Activated CD4-positive, alpha-beta T cell treated with anti-CD3 and anti-CD28 coated beads for 36 hours (primary cell): Measurements from ENCODE around the gene LDOC1. TPM values are rescaled to one million over a fixed set of nuclear protein-coding genes. Genes with fewer than 3 reads are reported as not detected.
A peak's percentile ranks its signal among the peaks of the same experiment; 100 is the strongest.
"Not testable (repeated sequence)": the region's sequence is repeated elsewhere in the genome, so short reads cannot be mapped to it uniquely, and the experiment has no call there.

Source experiments
- ATAC-seq: fragments of 200-7000 bp; cut with Tn5 transposase; one replicate; pipeline ENCODE4 v1.10.0; 2021; ENCODE audit warnings: mild to moderate bottlenecking, moderate library complexity
- CTCF ChIA-PET: fragments of 350-600 bp; sonication (Branson Sonifier 250); formaldehyde crosslinking; loops from one replicate; lab custom pipeline; 2021; ENCODE audit warnings: antibody characterized with exemption; lab: Charles Lee
- POLR2A ChIA-PET: fragments of 350-600 bp; sonication (Branson Sonifier 250); formaldehyde crosslinking; loops from one replicate; lab custom pipeline; 2021; ENCODE audit warnings: antibody characterized with exemption, inconsistent platforms; lab: Charles Lee
- DNase-seq: peaks from one replicate; pipeline ENCODE4 v3.0.0-alpha.2; 2020
- H3K27ac Mint-ChIP-seq: one replicate; pipeline ENCODE4 v1.8.0; 2021; ENCODE audit warnings: mixed read lengths
- H3K27me3 Mint-ChIP-seq: one replicate; pipeline ENCODE4 v1.8.0; 2021; ENCODE audit warnings: mixed read lengths
- H3K36me3 Mint-ChIP-seq: one replicate; pipeline ENCODE4 v1.8.0; 2021; ENCODE audit warnings: low read depth, mixed read lengths
- H3K4me1 Mint-ChIP-seq: one replicate; pipeline ENCODE4 v1.8.0; 2021; ENCODE audit warnings: mixed read lengths
- H3K4me3 Mint-ChIP-seq: one replicate; pipeline ENCODE4 v1.8.0; 2021; ENCODE audit warnings: mild to moderate bottlenecking, moderate library complexity, mixed read lengths
- H3K9me3 Mint-ChIP-seq: one replicate; pipeline ENCODE4 v1.8.0; 2021; ENCODE audit warnings: low read depth, mixed read lengths
- intact Hi-C, 2 experiments: fragments of 100-400 bp; cut with DNase I in 1 of 2; cut with micrococcal nuclease in 1 of 2; formaldehyde crosslinking; loops; one replicate each; pipeline versions ENCODE4 v1.14.2 to v1.15.1; 2022 to 2024; cut with DNase I, micrococcal nuclease
- total RNA-seq, 2 experiments: library from RNA; stranded (reverse); gene quantifications; one replicate each; pipeline ENCODE4 v1.2.3, GENCODE V29; 2021

Gene LDOC1
- total RNA-seq: 1 to 10 TPM; 5.3 to 6.0 TPM

- peak within 1 kb of the TSS; percentile 51 for H3K27ac Mint-ChIP-seq
- H3K9me3 Mint-ChIP-seq: no peaks in the 10 kb centered on the region
- intact Hi-C loops: no loop called here
- H3K4me1 Mint-ChIP-seq: peaks cover 7% of the 10 kb centered on the region
- peaks cover 2% of the 10 kb centered on the region for H3K27me3 Mint-ChIP-seq
- peak within 1 kb of the TSS; percentile 76 for H3K4me3 Mint-ChIP-seq
- ChIA-PET POLR2A (no interaction called here), CTCF (no interaction called here)
- DNase-seq: peak; percentile 86
- peak; percentile 90 for ATAC-seq
- H3K36me3 Mint-ChIP-seq: no peaks in the 10 kb centered on the region
These were observed at the start of gene LDOC1 for GRCh38 chrX:141176586-141177451. Gene LDOC1 (minus strand): TSS chrX:141177129. CDS start chrX:141177021, 108 bp downstream.

DNA sequence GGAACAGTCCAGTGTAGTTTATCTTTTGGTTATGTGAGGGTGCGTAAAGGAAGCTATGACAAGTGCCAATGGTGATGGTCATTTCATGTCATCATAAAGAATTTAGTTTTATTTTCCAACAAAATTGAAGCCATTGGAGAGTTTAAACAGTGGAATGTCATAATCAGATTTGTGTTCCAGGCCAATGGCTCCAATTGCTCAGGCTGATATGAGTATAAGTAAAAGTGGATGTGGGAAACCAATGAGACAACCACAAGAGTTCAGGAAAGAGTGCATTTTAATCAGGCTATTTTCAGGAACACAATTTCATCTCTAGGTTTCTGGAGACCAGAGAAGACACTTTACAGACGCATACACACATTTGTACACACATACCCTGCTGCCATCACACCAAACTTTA, 44.7 kb upstream of the LDOC1 start:
- no peaks in the 10 kb centered on the region for H3K36me3 Mint-ChIP-seq
- ATAC-seq (no peak), DNase-seq (no peak)
- no peak overlapping the region for H3K4me3 Mint-ChIP-seq
- ChIA-PET POLR2A (no interaction called here), CTCF (no interaction called here)
- no peaks in the 10 kb centered on the region for H3K4me1 Mint-ChIP-seq
- H3K9me3 Mint-ChIP-seq: no peaks in the 10 kb centered on the region
- H3K27ac Mint-ChIP-seq: no peak overlapping the region
- no peaks in the 10 kb centered on the region for H3K27me3 Mint-ChIP-seq
- intact Hi-C loops: no loop called here

DNA sequence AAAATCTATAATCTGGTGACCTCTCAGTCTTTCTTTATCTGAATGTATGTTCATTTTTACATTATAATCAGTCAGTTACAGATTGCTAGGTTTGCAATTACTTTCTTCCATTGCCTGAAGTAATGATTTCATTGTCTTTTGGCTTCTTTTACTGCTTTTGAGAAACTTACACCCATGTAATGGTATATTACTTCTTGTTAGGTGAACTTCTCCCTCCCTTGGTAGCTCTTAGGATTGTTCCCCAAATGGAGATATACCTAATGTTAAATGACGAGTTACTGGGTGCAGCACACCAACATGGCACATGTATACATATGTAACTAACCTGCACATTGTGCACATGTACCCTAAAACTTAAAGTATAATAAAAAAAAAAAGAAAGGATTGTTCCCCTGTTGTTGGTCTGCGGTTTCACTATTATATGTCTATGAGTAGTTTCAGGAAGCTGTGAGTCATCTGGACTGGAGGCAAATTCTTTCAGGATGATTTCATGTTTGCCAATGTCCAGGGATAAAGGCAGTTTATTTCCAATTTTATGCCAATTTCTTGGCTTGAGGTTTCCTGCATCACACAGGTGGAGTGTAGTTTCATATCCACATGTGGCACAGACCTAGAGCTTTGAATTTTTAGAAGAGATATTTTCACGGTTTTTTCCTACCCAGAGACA, 43.5 kb upstream of the LDOC1 start:
- no peaks in the 10 kb centered on the region for H3K9me3 Mint-ChIP-seq
- no peaks in the 10 kb centered on the region for H3K4me1 Mint-ChIP-seq
- ATAC-seq (no peak), DNase-seq (no peak)
- H3K27me3 Mint-ChIP-seq: no peaks in the 10 kb centered on the region
- intact Hi-C loops: no loop called here
- POLR2A ChIA-PET: no interaction called here
- H3K4me3 Mint-ChIP-seq: no peak overlapping the region
- no peaks in the 10 kb centered on the region for H3K36me3 Mint-ChIP-seq
- CTCF ChIA-PET: no interaction called here
- H3K27ac Mint-ChIP-seq: no peak overlapping the region

DNA sequence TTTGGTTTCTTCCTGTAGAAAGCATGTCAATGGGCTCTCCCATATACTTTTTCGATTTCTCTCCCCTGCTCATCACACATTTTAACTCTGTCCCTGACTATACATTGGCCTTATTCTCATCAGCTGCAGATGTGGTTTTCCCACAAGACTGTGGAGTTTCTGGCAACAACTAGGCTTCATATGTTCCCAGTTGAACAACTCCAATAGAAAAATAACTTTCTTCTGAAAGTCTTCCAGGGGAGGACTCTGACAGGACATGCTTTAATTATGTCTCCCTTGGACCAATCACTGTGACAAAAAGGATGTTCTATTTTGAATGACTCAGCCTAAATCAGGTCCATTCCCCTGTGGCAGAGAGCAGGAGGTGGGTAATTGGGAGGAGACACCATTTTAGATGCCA, 37.3 kb upstream of the LDOC1 start:
- H3K9me3 Mint-ChIP-seq: no peaks in the 10 kb centered on the region
- no peak for DNase-seq
- H3K36me3 Mint-ChIP-seq: no peaks in the 10 kb centered on the region
- H3K4me3 Mint-ChIP-seq: no peak overlapping the region
- H3K4me1 Mint-ChIP-seq: no peaks in the 10 kb centered on the region
- CTCF ChIA-PET: no interaction called here
- no peak overlapping the region for H3K27ac Mint-ChIP-seq
- intact Hi-C loops: no loop called here
- POLR2A ChIA-PET: no interaction called here
- no peak for ATAC-seq
- no peaks in the 10 kb centered on the region for H3K27me3 Mint-ChIP-seq

DNA sequence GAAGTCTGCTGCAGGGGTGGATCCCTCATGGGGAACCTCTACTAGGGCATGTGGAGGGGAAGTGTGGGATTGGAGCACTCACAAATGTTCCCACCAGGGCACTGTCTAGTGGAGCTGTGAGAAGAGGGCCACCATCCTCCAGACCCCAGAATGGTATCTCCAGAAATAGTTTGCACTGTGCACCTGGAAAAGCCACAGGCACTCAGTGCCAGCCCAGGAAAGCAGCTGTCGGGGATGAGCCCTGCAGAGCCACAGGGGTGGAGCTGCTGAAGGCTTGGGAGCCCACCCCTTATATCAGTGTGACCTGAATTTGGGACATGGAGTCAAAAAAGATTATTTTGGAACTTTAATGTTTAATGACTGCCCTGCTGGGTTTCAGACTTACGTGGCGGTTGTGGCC, 25.0 kb upstream of the LDOC1 start:
- Mint-ChIP-seq H3K27ac (no peak overlapping the region), H3K9me3 (no peaks in the 10 kb centered on the region), H3K4me3 (no peak overlapping the region), H3K27me3 (no peaks in the 10 kb centered on the region), H3K4me1 (no peaks in the 10 kb centered on the region), H3K36me3 (no peaks in the 10 kb centered on the region)
- ATAC-seq (no peak), DNase-seq (no peak)
- POLR2A ChIA-PET: no interaction called here
- CTCF ChIA-PET: no interaction called here
- intact Hi-C loops: no loop called here

GRCh38 chrX:141188573-141188972, 11.6 kb upstream of the LDOC1 start:
- intact Hi-C loops, H3K27me3 Mint-ChIP-seq, POLR2A ChIA-PET, H3K4me3 Mint-ChIP-seq, H3K9me3 Mint-ChIP-seq, H3K4me1 Mint-ChIP-seq, ATAC-seq, DNase-seq, H3K27ac Mint-ChIP-seq, CTCF ChIA-PET, H3K36me3 Mint-ChIP-seq: not testable (repeated sequence)

DNA sequence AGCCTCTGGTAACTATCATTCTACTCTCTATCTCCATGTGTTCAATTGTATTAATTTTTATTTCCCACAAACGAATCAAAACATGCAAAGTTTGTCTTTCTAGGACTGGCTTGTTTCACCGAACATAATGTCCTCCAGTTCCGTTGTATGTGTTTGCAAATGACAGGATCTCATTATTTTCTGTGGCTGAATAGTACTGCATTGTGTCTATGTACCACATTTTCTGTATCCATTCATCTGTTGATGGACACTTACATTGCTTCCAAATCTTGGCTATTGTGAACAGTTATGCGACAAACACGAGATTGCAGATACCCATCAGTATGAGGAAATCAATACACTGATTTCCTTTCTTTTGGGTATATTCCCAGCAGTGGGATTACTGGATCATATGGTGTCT, 8.4 kb upstream of the LDOC1 start:
- ChIA-PET POLR2A (no interaction called here), CTCF (no interaction called here)
- no peak for DNase-seq
- Mint-ChIP-seq H3K27ac (no peak overlapping the region), H3K36me3 (no peaks in the 10 kb centered on the region), H3K27me3 (no peaks in the 10 kb centered on the region), H3K4me3 (no peak overlapping the region), H3K4me1 (no peaks in the 10 kb centered on the region), H3K9me3 (no peaks in the 10 kb centered on the region)
- intact Hi-C loops: no loop called here
- no peak for ATAC-seq

- Mint-ChIP-seq H3K27ac (no peak overlapping the region), H3K36me3 (no peaks in the 10 kb centered on the region), H3K9me3 (no peaks in the 10 kb centered on the region), H3K4me3 (no peak overlapping the region), H3K27me3 (peaks cover 2% of the 10 kb centered on the region), H3K4me1 (no peaks in the 10 kb centered on the region)
- DNase-seq (no peak), ATAC-seq (no peak)
- intact Hi-C loops: no loop called here
- CTCF ChIA-PET: no interaction called here
- POLR2A ChIA-PET: no interaction called here
These were observed 6.1 kb upstream of the LDOC1 start for GRCh38 chrX:141183000-141183399.

DNA sequence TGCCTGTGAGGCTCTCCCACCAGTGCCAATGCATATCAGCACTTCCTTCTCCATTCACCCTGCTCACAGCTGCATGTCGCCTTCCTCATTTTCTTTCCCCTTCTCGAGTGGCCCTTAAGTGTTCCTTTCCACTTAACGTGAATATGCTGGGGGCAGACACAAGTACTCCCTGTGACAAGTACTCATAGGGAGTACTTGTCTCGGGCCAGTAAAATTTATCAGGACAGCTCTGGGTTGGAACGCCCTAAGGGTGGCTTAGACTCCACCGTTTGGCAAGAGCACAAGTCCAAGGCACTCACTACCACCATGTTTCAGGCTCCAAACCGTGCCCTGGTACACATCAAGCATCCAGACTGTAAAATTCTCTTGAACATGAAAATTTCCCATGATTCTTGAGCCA, 3.9 kb upstream of the LDOC1 start:
- DNase-seq (no peak), ATAC-seq (no peak)
- H3K9me3 Mint-ChIP-seq: no peaks in the 10 kb centered on the region
- no peak overlapping the region for H3K27ac Mint-ChIP-seq
- peaks cover 2% of the 10 kb centered on the region for H3K27me3 Mint-ChIP-seq
- ChIA-PET POLR2A (no interaction called here), CTCF (no interaction called here)
- H3K36me3 Mint-ChIP-seq: no peaks in the 10 kb centered on the region
- no peak overlapping the region for H3K4me3 Mint-ChIP-seq
- intact Hi-C loops: no loop called here
- H3K4me1 Mint-ChIP-seq: peaks cover 4% of the 10 kb centered on the region

GRCh38 chrX:141175786-141176185, 1.1 kb downstream of the LDOC1 start:
- ChIA-PET CTCF (no interaction called here), POLR2A (no interaction called here)
- Mint-ChIP-seq H3K36me3 (no peaks in the 10 kb centered on the region), H3K9me3 (no peaks in the 10 kb centered on the region), H3K4me3 (peak overlapping the region; percentile 76), H3K27me3 (peaks cover 2% of the 10 kb centered on the region), H3K4me1 (peaks cover 7% of the 10 kb centered on the region), H3K27ac (peak overlapping the region; percentile 13)
- intact Hi-C loops: no loop called here
- no peak for ATAC-seq
- DNase-seq: no peak

DNA sequence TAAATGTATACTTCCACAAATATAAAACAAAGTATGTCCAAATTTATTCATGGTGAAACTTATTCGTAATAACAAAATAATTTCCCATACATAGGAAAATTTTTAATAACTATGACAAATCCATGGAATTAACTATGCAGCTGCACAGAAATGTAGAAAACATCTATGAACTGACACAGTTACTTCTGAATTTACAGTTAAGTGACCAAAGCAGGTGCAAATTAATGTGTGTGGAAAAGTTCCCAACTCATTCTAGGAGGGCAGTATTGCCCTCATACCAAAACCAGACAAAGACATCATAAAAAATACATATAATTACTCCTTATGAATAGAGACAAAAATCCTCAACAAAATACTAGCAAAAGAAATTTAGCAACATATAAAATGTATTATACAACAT, 12.5 kb downstream of the LDOC1 start:
- DNase-seq (no peak), ATAC-seq (no peak)
- no peak overlapping the region for H3K27ac Mint-ChIP-seq
- no peaks in the 10 kb centered on the region for H3K4me1 Mint-ChIP-seq
- H3K4me3 Mint-ChIP-seq: no peak overlapping the region
- ChIA-PET CTCF (no interaction called here), POLR2A (no interaction called here)
- no peaks in the 10 kb centered on the region for H3K9me3 Mint-ChIP-seq
- peaks cover 3% of the 10 kb centered on the region for H3K36me3 Mint-ChIP-seq
- intact Hi-C loops: no loop called here
- no peaks in the 10 kb centered on the region for H3K27me3 Mint-ChIP-seq

DNA sequence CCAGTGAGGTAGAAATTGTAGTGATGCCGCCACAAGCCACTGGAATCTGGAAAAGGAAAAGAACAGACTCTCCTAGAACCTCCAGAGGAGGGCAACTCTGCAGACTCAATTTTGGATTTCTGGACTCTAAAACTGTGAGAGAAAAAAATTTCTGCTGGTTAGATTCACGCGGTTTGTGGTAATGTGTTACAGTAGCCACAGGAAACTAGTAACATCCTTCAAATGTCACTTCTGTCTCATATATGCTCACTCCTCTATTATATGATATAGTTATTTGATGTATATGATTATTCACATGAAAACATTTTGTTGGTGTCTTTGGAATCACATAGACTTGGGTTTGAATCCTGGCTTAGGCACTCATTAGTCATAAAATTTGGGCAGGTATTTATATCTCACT, 18.8 kb downstream of the LDOC1 start:
- H3K27ac Mint-ChIP-seq: no peak overlapping the region
- H3K4me1 Mint-ChIP-seq: peaks cover 4% of the 10 kb centered on the region
- POLR2A ChIA-PET: no interaction called here
- intact Hi-C loops: no loop called here
- DNase-seq (no peak), ATAC-seq (no peak)
- H3K27me3 Mint-ChIP-seq: no peaks in the 10 kb centered on the region
- CTCF ChIA-PET: no interaction called here
- H3K9me3 Mint-ChIP-seq: peaks cover 5% of the 10 kb centered on the region
- no peak overlapping the region for H3K4me3 Mint-ChIP-seq
- H3K36me3 Mint-ChIP-seq: peaks cover 6% of the 10 kb centered on the region
